ENCODE measurements around the gene RYR3.

RYR3 gene

DNA sequence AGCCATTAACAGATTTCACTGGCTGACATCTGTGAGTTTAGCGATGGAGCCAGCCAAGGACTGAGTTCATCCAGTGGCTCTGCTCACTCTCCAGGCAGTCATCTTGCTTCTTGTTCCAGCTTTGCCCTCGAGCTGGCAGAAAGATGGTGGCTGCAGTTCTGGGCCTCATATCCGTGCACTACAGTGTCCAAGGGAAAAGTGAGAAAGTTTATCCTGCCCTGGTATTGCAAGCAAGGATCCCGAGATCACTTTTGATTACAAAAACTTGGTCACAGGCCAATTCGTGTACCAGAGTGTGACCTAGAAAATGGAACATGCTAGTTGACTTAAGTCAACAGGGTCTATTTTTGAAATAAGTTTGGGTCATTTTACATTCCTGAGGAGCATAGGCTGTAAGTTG lies 369.6 kb downstream of the RYR3 start:
- H4K91ac ChIP-seq (ENCODE audit: low read length): no peak overlapping the region

DNA sequence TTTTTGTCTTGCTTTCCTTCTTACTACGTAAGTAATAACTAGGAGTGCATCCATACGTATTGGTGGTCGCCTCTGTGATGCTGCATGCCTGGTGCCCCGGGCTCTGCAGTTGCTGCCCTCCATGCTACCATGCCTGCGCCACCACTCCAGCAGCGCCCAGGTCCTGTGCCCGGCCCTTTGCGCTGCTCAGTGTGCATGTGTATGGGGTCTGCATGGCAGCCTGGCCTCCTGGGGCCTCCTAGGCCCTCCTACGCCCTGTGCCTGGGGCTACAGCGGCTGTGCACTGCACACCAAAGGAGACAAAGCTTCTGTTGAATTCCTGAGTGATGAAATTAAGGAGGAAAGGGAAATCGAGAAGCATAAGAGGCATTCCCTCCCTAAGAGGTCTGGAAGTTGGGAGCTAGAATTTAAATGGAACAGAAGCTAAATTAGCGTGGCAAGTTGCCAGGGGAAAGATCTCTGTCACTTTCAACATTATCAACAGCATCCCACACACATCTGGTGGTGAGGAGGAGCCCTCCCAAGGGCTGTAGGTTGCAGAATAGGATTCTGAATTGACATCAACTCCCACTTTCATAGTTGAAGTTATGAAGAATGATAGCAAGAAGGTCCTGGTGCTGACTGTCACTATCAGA lies 382.5 kb downstream of the RYR3 start:
- H3K9ac ChIP-seq (ENCODE audit: low read length): no peak overlapping the region
- peaks cover 0 to 12% of the 10 kb centered on the region in 2 experiments for H3K36me3 ChIP-seq (ENCODE audit: control insufficient read depth in 1 of 2, insufficient read depth in 2 of 2, low read depth in 1 of 2, low read length in 2 of 2)
- 91% methylated on average over 10 of the region's 12 CpGs for WGBS
- no peak overlapping the region for H3K18ac ChIP-seq (ENCODE audit: low read depth in 1 of 2, low read length in 2 of 2)
- H3K4ac ChIP-seq (ENCODE audit: low read depth in 1 of 2, low read length in 2 of 2): no peak overlapping the region
- H2BK15ac ChIP-seq (ENCODE audit: low read depth, poor library complexity, severe bottlenecking): no peak overlapping the region
- no peak overlapping the region for H2BK12ac ChIP-seq (ENCODE audit: low read length in 2 of 2)
- H4K8ac ChIP-seq (ENCODE audit: low read length): no peak overlapping the region
- H3K9me3 ChIP-seq (ENCODE audit: control insufficient read depth, low read length): no peaks in the 10 kb centered on the region
- H3K14ac ChIP-seq (ENCODE audit: low read length in 2 of 2): no peak overlapping the region
- peaks cover 2% of the 10 kb centered on the region for H3K4me1 ChIP-seq (ENCODE audit: control insufficient read depth, insufficient read depth, low read depth, low read length)
- H3K4me2 ChIP-seq (ENCODE audit: low read length, poor library complexity, severe bottlenecking): no peak overlapping the region
- H2BK120ac ChIP-seq (ENCODE audit: low read depth, low read length): no peak overlapping the region
- no peak overlapping the region for H4K91ac ChIP-seq (ENCODE audit: low read length)
- peaks cover 41 to 48% of the 10 kb centered on the region in 2 experiments for H3K27me3 ChIP-seq (ENCODE audit: control insufficient read depth in 1 of 2, insufficient read depth in 1 of 2, low read length in 2 of 2)
- no peak overlapping the region for H3K4me3 ChIP-seq (ENCODE audit: insufficient read depth in 1 of 2, low read depth in 1 of 2, low read length in 2 of 2)
- no peak overlapping the region for H3K23ac ChIP-seq (ENCODE audit: low read length in 2 of 2)
- no peaks in the 10 kb centered on the region for H3K79me1 ChIP-seq (replicated peaks; ENCODE audit: low read length, poor library complexity, severe bottlenecking)
- no peak overlapping the region for H2BK5ac ChIP-seq (ENCODE audit: low read depth, low read length, poor library complexity, severe bottlenecking)
- H2AFZ ChIP-seq (ENCODE audit: low read depth, low read length): no peak overlapping the region
- H2AK5ac ChIP-seq (ENCODE audit: low read length, severe bottlenecking): no peak overlapping the region
- no peak for DNase-seq
- no peak overlapping the region for H3K27ac ChIP-seq (ENCODE audit: low read length, poor library complexity, severe bottlenecking)

More for the DNA sequence above, 369.6 kb downstream of the RYR3 start:
- no peak overlapping the region for H3K4ac ChIP-seq (ENCODE audit: low read depth in 1 of 2, low read length in 2 of 2)
- peaks cover 0 to 5% of the 10 kb centered on the region in 2 experiments for H3K36me3 ChIP-seq (ENCODE audit: control insufficient read depth in 1 of 2, insufficient read depth in 2 of 2, low read depth in 1 of 2, low read length in 2 of 2)
- H4K8ac ChIP-seq (ENCODE audit: low read length): no peak overlapping the region
- H2AFZ ChIP-seq (ENCODE audit: low read depth, low read length): no peak overlapping the region
- H3K23ac ChIP-seq (ENCODE audit: low read length in 2 of 2): no peak overlapping the region
- H3K18ac ChIP-seq (ENCODE audit: low read depth in 1 of 2, low read length in 2 of 2): no peak overlapping the region
- H3K4me1 ChIP-seq (ENCODE audit: control insufficient read depth, insufficient read depth, low read depth, low read length): peaks cover 5% of the 10 kb centered on the region
- no peak overlapping the region for H2BK5ac ChIP-seq (ENCODE audit: low read depth, low read length, poor library complexity, severe bottlenecking)
- no peak overlapping the region for H3K14ac ChIP-seq (ENCODE audit: low read length in 2 of 2)
- no peak overlapping the region for H2BK15ac ChIP-seq (ENCODE audit: low read depth, poor library complexity, severe bottlenecking)
- H2BK12ac ChIP-seq (ENCODE audit: low read length in 2 of 2): no peak overlapping the region
- H2BK120ac ChIP-seq (ENCODE audit: low read depth, low read length): no peak overlapping the region
- no peaks in the 10 kb centered on the region for H3K9me3 ChIP-seq (ENCODE audit: control insufficient read depth, low read length)
- DNase-seq: no peak
- H3K4me3 ChIP-seq (ENCODE audit: insufficient read depth in 1 of 2, low read depth in 1 of 2, low read length in 2 of 2): no peak overlapping the region
- no peak overlapping the region for H3K27ac ChIP-seq (ENCODE audit: low read length, poor library complexity, severe bottlenecking)
- H3K9ac ChIP-seq (ENCODE audit: low read length): no peak overlapping the region
- H3K79me1 ChIP-seq (replicated peaks; ENCODE audit: low read length, poor library complexity, severe bottlenecking): no peaks in the 10 kb centered on the region
- H3K4me2 ChIP-seq (ENCODE audit: low read length, poor library complexity, severe bottlenecking): no peak overlapping the region
- no peak overlapping the region for H2AK5ac ChIP-seq (ENCODE audit: low read length, severe bottlenecking)
- WGBS: 78% methylated on average over 5 of the region's 5 CpGs
- peaks cover 61 to 65% of the 10 kb centered on the region in 2 experiments for H3K27me3 ChIP-seq (ENCODE audit: control insufficient read depth in 1 of 2, insufficient read depth in 1 of 2, low read length in 2 of 2)

DNA sequence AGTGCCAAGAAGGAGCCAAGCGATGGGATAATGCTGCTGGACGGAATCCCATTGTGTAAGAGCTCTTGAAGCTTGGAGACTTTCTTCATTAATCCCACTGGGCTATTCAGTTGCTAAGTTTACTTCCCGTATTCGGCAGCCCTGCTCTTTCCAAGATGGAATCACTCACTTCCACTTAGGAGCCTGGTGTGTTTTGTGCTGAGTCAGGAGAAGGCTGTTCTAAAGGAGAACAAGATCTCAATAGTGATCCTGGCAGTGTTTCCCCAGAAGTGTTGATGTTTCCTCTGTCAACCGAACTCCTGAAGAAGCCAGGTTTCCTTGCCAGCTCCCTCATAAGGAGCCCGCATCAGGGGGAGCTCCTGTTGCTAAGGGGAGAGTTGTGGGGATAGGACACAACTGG lies 387.4 kb downstream of the RYR3 start:
- Histone ChIP-seq H2AFZ (ENCODE audit: low read depth, low read length) (no peak overlapping the region), H3K4ac (ENCODE audit: low read depth in 1 of 2, low read length in 2 of 2) (no peak overlapping the region), H4K91ac (ENCODE audit: low read length) (no peak overlapping the region), H2AK5ac (ENCODE audit: low read length, severe bottlenecking) (no peak overlapping the region), H3K79me1 (replicated peaks; ENCODE audit: low read length, poor library complexity, severe bottlenecking) (no peaks in the 10 kb centered on the region), H2BK120ac (ENCODE audit: low read depth, low read length) (no peak overlapping the region), H3K36me3 (ENCODE audit: control insufficient read depth in 1 of 2, insufficient read depth in 2 of 2, low read depth in 1 of 2, low read length in 2 of 2) (peaks cover 0 to 22% of the 10 kb centered on the region in 2 experiments), H3K27ac (ENCODE audit: low read length, poor library complexity, severe bottlenecking) (no peak overlapping the region), H3K9me3 (ENCODE audit: control insufficient read depth, low read length) (no peaks in the 10 kb centered on the region), H3K4me3 (ENCODE audit: insufficient read depth in 1 of 2, low read depth in 1 of 2, low read length in 2 of 2) (no peak overlapping the region), H2BK15ac (ENCODE audit: low read depth, poor library complexity, severe bottlenecking) (no peak overlapping the region), H3K4me1 (ENCODE audit: control insufficient read depth, insufficient read depth, low read depth, low read length) (peaks cover 3% of the 10 kb centered on the region), H3K9ac (ENCODE audit: low read length) (no peak overlapping the region), H3K4me2 (ENCODE audit: low read length, poor library complexity, severe bottlenecking) (no peak overlapping the region), H3K14ac (ENCODE audit: low read length in 2 of 2) (no peak overlapping the region), H3K23ac (ENCODE audit: low read length in 2 of 2) (no peak overlapping the region), H3K18ac (ENCODE audit: low read depth in 1 of 2, low read length in 2 of 2) (no peak overlapping the region), H2BK5ac (ENCODE audit: low read depth, low read length, poor library complexity, severe bottlenecking) (no peak overlapping the region), H3K27me3 (ENCODE audit: control insufficient read depth in 1 of 2, insufficient read depth in 1 of 2, low read length in 2 of 2) (peaks cover 37 to 57% of the 10 kb centered on the region in 2 experiments), H2BK12ac (ENCODE audit: low read length in 2 of 2) (no peak overlapping the region), H4K8ac (ENCODE audit: low read length) (no peak overlapping the region)
- 85% methylated on average over 4 of the region's 6 CpGs for WGBS
- DNase-seq: no peak

DNA sequence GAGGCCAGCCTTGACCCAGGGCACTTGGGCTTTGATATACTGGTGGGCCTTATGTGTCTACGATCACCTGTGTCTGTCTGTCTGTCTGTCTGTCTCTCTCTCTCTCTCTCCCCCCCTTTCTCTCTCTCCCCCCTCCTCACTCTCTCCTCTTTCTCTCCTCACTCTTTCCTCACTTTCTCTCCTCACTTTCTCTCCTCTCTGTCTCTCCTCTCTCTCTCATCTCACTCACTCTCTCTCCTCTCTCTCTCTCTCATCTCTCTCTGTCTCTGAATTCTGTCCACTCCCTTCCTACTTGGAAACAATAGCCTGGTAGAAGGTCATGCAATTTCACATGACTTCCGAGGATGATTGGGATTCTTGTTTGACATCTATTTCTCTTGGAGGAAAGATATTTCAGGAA lies 388.4 kb downstream of the RYR3 start:
- Histone ChIP-seq H4K8ac (ENCODE audit: low read length) (no peak overlapping the region), H2BK12ac (ENCODE audit: low read length in 2 of 2) (no peak overlapping the region), H2AFZ (ENCODE audit: low read depth, low read length) (no peak overlapping the region)

More for the DNA sequence above, 388.4 kb downstream of the RYR3 start:
- H3K4me3 ChIP-seq (ENCODE audit: insufficient read depth in 1 of 2, low read depth in 1 of 2, low read length in 2 of 2): no peak overlapping the region
- no peaks in the 10 kb centered on the region for H3K79me1 ChIP-seq (replicated peaks; ENCODE audit: low read length, poor library complexity, severe bottlenecking)
- H3K4me1 ChIP-seq (ENCODE audit: control insufficient read depth, insufficient read depth, low read depth, low read length): peaks cover 1% of the 10 kb centered on the region
- no peak overlapping the region for H2AK5ac ChIP-seq (ENCODE audit: low read length, severe bottlenecking)
- DNase-seq: no peak
- no peaks in the 10 kb centered on the region for H3K9me3 ChIP-seq (ENCODE audit: control insufficient read depth, low read length)
- no peak overlapping the region for H3K9ac ChIP-seq (ENCODE audit: low read length)
- no peak overlapping the region for H3K23ac ChIP-seq (ENCODE audit: low read length in 2 of 2)
- H3K14ac ChIP-seq (ENCODE audit: low read length in 2 of 2): no peak overlapping the region
- H2BK15ac ChIP-seq (ENCODE audit: low read depth, poor library complexity, severe bottlenecking): no peak overlapping the region
- H3K18ac ChIP-seq (ENCODE audit: low read depth in 1 of 2, low read length in 2 of 2): no peak overlapping the region
- H3K36me3 ChIP-seq (ENCODE audit: control insufficient read depth in 1 of 2, insufficient read depth in 2 of 2, low read depth in 1 of 2, low read length in 2 of 2): peaks cover 0 to 19% of the 10 kb centered on the region in 2 experiments
- no peak overlapping the region for H3K4me2 ChIP-seq (ENCODE audit: low read length, poor library complexity, severe bottlenecking)
- no peak overlapping the region for H2BK5ac ChIP-seq (ENCODE audit: low read depth, low read length, poor library complexity, severe bottlenecking)
- peaks cover 31 to 50% of the 10 kb centered on the region in 2 experiments for H3K27me3 ChIP-seq (ENCODE audit: control insufficient read depth in 1 of 2, insufficient read depth in 1 of 2, low read length in 2 of 2)
- WGBS: 92% methylated on average over 1 of the region's 2 CpGs
- H2BK120ac ChIP-seq (ENCODE audit: low read depth, low read length): no peak overlapping the region
- H4K91ac ChIP-seq (ENCODE audit: low read length): no peak overlapping the region
- H3K4ac ChIP-seq (ENCODE audit: low read depth in 1 of 2, low read length in 2 of 2): no peak overlapping the region
- H3K27ac ChIP-seq (ENCODE audit: low read length, poor library complexity, severe bottlenecking): no peak overlapping the region

Data from mesenchymal stem cell (in vitro differentiated cells and primary cell).